GM23338 (cell line): ENCODE measurements around the gene SLC29A1. TPM values are rescaled to one million over a fixed set of nuclear protein-coding genes. Genes with fewer than 3 reads are reported as not detected.

Experiments used
- ATAC-seq: fragments of 200-7000 bp; cut with Tn5 transposase; 3 replicates; pipeline ENCODE4 v1.9.1; 2020
- DNase-seq: peaks from one replicate; pipeline ENCODE4 v3.0.0-alpha.2; 2015; ENCODE audit warnings: low spot score
- H2AFZ ChIP-seq: fragments of 200-600 bp; sonication (generic); 2 replicates; pipeline ENCODE4 v1.8.0; 2016; ENCODE audit warnings: antibody characterized with exemption, mild to moderate bottlenecking, moderate library complexity
- H3F3A ChIP-seq: fragments of 200-600 bp; sonication (generic); replicated peaks from 2 replicates; pipeline ENCODE4 v1.8.0; 2017; ENCODE audit warnings: antibody characterized with exemption, mixed run types, low read depth
- H3K27ac ChIP-seq: fragments of 200-600 bp; sonication (generic); 2 replicates; pipeline ENCODE4 v1.6.1; 2016; ENCODE audit warnings: low read depth
- H3K27me3 ChIP-seq: fragments of 200-600 bp; sonication (generic); 2 replicates; pipeline ENCODE4 v1.8.0; 2016; ENCODE audit warnings: mild to moderate bottlenecking, mixed run types, moderate library complexity; ENCODE audit not compliant: insufficient read depth
- H3K36me3 ChIP-seq: fragments of 200-600 bp; sonication (generic); 2 replicates; pipeline ENCODE4 v1.8.0; 2016; ENCODE audit warnings: mild to moderate bottlenecking; ENCODE audit not compliant: insufficient read depth
- H3K4me1 ChIP-seq: fragments of 200-600 bp; sonication (generic); 2 replicates; pipeline ENCODE4 v1.8.0; 2016; ENCODE audit warnings: mild to moderate bottlenecking, moderate library complexity; ENCODE audit not compliant: insufficient read depth
- H3K4me2 ChIP-seq: fragments of 200-600 bp; sonication (generic); 2 replicates; pipeline ENCODE4 v1.7.1; 2017; ENCODE audit warnings: mixed run types
- H3K4me3 ChIP-seq: fragments of 200-600 bp; sonication (generic); 2 replicates; pipeline ENCODE4 v1.6.1; 2016; ENCODE audit warnings: mixed run types
- H3K79me2 ChIP-seq: fragments of 200-600 bp; sonication (generic); replicated peaks from 2 replicates; pipeline ENCODE4 v1.8.0; 2017; ENCODE audit warnings: mild to moderate bottlenecking; ENCODE audit not compliant: insufficient read depth
- H3K9me2 ChIP-seq: fragments of 200-600 bp; sonication (generic); 2 replicates; pipeline ENCODE4 v1.8.0; 2017; ENCODE audit not compliant: insufficient read depth
- H4K20me1 ChIP-seq: fragments of 200-600 bp; sonication (generic); replicated peaks from 2 replicates; pipeline ENCODE4 v1.8.0; 2017; ENCODE audit warnings: mild to moderate bottlenecking; ENCODE audit not compliant: insufficient read depth
- H3K27ac Mint-ChIP-seq: 2 replicates; pipeline ENCODE4 v1.8.0; 2020; ENCODE audit warnings: inconsistent platforms, mild to moderate bottlenecking, moderate library complexity, mixed read lengths
- H3K27me3 Mint-ChIP-seq: 3 replicates; pipeline ENCODE4 v1.8.0; 2022; ENCODE audit warnings: low read depth, mild to moderate bottlenecking, moderate library complexity, mixed read lengths, inconsistent platforms; ENCODE audit not compliant: insufficient read depth, poor library complexity
- H3K36me3 Mint-ChIP-seq: 3 replicates; pipeline ENCODE4 v1.8.0; 2021; ENCODE audit warnings: low read depth, mild to moderate bottlenecking, inconsistent platforms, moderate library complexity, mixed read lengths
- H3K4me1 Mint-ChIP-seq: 3 replicates; pipeline ENCODE4 v1.8.0; 2020; ENCODE audit warnings: mild to moderate bottlenecking, inconsistent platforms, mixed read lengths
- H3K4me3 Mint-ChIP-seq: 3 replicates; pipeline ENCODE4 v1.8.0; 2021; ENCODE audit warnings: moderate library complexity, mild to moderate bottlenecking, inconsistent platforms, mixed read lengths
- H3K9me3 Mint-ChIP-seq: 3 replicates; pipeline ENCODE4 v1.8.0; 2020; ENCODE audit warnings: moderate library complexity, mild to moderate bottlenecking, inconsistent platforms, mixed read lengths
- EZH2phosphoT487 ChIP-seq: fragments of 200-600 bp; sonication (generic); IDR thresholded peaks from one replicate; pipeline ENCODE4 v1.8.1; 2018; ENCODE audit warnings: antibody characterized with exemption; ENCODE audit not compliant: unreplicated experiment
- POLR2AphosphoS5 ChIP-seq: IDR thresholded peaks from 2 replicates; pipeline ENCODE4 v1.6.1; 2016; ENCODE audit warnings: antibody characterized with exemption, low read depth
- ZNF331 ChIP-seq: fragments of 250-450 bp; sonication (Bioruptor Pico); IDR thresholded peaks from 2 replicates; pipeline ENCODE4 v1.5.0; 2020; ENCODE audit warnings: low read depth, mild to moderate bottlenecking, moderate library complexity
- polyA plus RNA-seq: library from polyadenylated mRNA; unstranded; fragments of >200 nt; fragmentation: Nextera tagmentation; extraction: Ambion mirVana; gene quantifications from 2 replicates; pipeline ENCODE4 v1.2.1, GENCODE V29; 2016
- total RNA-seq: library from RNA; depleted of rRNA; stranded (reverse); fragments of >200 nt; shearing (Covaris generic); gene quantifications from 2 replicates; pipeline ENCODE4 v1.2.3, GENCODE V29; 2014
- TF ChIP-seq, protein P1 (sequence below): IDR thresholded peaks from one replicate; pipeline ENCODE4 v1.6.1; 2018; ENCODE audit warnings: antibody characterized with exemption; ENCODE audit not compliant: unreplicated experiment

The SLC29A1 gene
- total and polyA plus RNA-seq, 2 experiments from 2014 or later = 73.1 to 169 TPM

- Mint-ChIP-seq H3K27ac (no peak within 1 kb of the TSS), H3K4me3 (peak within 1 kb of the TSS; percentile 83), H3K36me3 (peaks cover 6% of the 10 kb centered on the region; the same call in 2 of the 3 replicates), H3K9me3 (no peaks in the 10 kb centered on the region), H3K4me1 (peaks cover 41% of the 10 kb centered on the region), H3K27me3 (peaks cover 40% of the 10 kb centered on the region)
- 0 out of 2 replicates have a peak, but pooled peaks cover 22% of the 10 kb centered on the region for H3F3A ChIP-seq
- peaks cover 21% of the 10 kb centered on the region for H3K27me3 ChIP-seq
- no peaks in the 10 kb centered on the region for H4K20me1 ChIP-seq
- no peaks in the 10 kb centered on the region for H3K79me2 ChIP-seq
- peak within 1 kb of the TSS; percentile 65 for H3K4me3 ChIP-seq
- H3K4me1 ChIP-seq = peaks cover 14% of the 10 kb centered on the region
- H3K4me2 ChIP-seq = peak within 1 kb of the TSS; percentile 87
- no peak within 1 kb of the TSS for H3K27ac ChIP-seq
- peak within 1 kb of the TSS; percentile 84; the same call in 1 of the 2 replicates for H2AFZ ChIP-seq
- no peaks in the 10 kb centered on the region for H3K36me3 ChIP-seq
- ATAC-seq = peak; percentile 7
- TF ChIP-seq ZNF331 (CRISPR knock-in tag) = no peak
- 0 out of 2 replicates have a peak, but pooled peaks have one; percentile 35 for TF ChIP-seq POLR2AphosphoS5
- no peak for TF ChIP-seq EZH2phosphoT487
- H3K9me2 ChIP-seq = no peaks in the 10 kb centered on the region
- DNase-seq = peak; percentile 71
These were observed 46.6 kb downstream of the SLC29A1 start, which contains the start of gene TMEM151B for GRCh38 chr6:44269921-44270525. Gene TMEM151B, plus strand, starts transcription at chr6:44270450. Its CDS starts 293 bp downstream, at chr6:44270743.

DNA sequence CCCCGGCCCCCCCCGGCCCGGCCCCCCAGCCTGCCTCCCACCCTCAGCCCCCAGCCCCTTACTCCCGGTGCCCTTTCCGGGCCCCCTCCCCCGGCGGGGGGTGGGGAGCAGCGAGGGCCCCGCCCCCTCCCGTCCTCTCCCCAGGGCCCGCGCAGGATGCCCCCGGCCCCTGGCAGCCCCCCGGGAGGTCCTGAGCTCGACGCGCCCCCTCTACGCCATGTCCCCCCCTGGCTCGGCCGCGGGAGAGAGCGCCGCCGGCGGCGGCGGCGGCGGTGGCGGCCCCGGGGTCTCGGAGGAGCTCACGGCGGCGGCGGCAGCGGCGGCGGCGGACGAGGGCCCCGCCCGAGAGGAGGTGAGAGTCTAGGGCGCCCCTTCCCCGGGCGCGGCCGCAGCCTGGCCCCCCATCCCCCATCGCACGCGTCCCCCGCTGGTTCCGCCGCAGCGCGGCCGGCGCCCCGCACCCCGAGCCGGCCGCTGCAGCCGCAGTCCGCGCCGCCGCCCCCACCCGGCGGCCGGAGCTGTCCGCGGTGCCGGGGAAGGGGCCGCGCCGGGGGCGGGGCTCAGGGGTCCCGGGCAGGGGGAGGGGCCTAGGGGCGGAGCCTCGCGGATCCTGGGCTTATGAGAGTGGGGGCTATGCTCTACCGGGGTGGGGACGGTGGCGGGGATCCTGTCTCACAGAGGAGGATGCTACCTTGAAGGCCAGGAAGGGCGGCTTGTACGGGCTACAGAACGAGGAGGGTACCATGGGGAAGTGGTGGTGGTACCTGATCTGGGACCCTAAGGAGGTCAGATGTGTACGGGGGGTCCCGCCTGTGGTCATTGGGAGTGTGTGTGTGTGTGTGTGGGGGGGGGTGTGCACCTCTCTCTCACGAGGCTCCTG is 47.4 kb downstream of the SLC29A1 start:
- Histone ChIP-seq H2AFZ (0 out of 2 replicates have a peak overlapping the region, but pooled peaks have one; percentile 18), H3K36me3 (no peaks in the 10 kb centered on the region), H3K27me3 (peaks cover 28% of the 10 kb centered on the region), H3K9me2 (no peaks in the 10 kb centered on the region), H3K4me2 (peak overlapping the region; percentile 78), H3K4me1 (peaks cover 14% of the 10 kb centered on the region), H3F3A (0 out of 2 replicates have a peak, but pooled peaks cover 22% of the 10 kb centered on the region), H3K27ac (no peak overlapping the region), H3K79me2 (no peaks in the 10 kb centered on the region), H3K4me3 (peak overlapping the region; percentile 65), H4K20me1 (no peaks in the 10 kb centered on the region)
- no peaks in the 10 kb centered on the region for H3K9me3 Mint-ChIP-seq
- no peak overlapping the region for H3K27ac Mint-ChIP-seq
- H3K36me3 Mint-ChIP-seq = peaks cover 6% of the 10 kb centered on the region; the same call in 2 of the 3 replicates
- H3K27me3 Mint-ChIP-seq = peaks cover 38% of the 10 kb centered on the region
- H3K4me1 Mint-ChIP-seq = peaks cover 41% of the 10 kb centered on the region
- peak overlapping the region; percentile 83 for H3K4me3 Mint-ChIP-seq
- DNase-seq = peak; percentile 85
- ATAC-seq = peak; percentile 35
- no peak for TF ChIP-seq ZNF331 (CRISPR knock-in tag)
- TF ChIP-seq, protein P1, sequence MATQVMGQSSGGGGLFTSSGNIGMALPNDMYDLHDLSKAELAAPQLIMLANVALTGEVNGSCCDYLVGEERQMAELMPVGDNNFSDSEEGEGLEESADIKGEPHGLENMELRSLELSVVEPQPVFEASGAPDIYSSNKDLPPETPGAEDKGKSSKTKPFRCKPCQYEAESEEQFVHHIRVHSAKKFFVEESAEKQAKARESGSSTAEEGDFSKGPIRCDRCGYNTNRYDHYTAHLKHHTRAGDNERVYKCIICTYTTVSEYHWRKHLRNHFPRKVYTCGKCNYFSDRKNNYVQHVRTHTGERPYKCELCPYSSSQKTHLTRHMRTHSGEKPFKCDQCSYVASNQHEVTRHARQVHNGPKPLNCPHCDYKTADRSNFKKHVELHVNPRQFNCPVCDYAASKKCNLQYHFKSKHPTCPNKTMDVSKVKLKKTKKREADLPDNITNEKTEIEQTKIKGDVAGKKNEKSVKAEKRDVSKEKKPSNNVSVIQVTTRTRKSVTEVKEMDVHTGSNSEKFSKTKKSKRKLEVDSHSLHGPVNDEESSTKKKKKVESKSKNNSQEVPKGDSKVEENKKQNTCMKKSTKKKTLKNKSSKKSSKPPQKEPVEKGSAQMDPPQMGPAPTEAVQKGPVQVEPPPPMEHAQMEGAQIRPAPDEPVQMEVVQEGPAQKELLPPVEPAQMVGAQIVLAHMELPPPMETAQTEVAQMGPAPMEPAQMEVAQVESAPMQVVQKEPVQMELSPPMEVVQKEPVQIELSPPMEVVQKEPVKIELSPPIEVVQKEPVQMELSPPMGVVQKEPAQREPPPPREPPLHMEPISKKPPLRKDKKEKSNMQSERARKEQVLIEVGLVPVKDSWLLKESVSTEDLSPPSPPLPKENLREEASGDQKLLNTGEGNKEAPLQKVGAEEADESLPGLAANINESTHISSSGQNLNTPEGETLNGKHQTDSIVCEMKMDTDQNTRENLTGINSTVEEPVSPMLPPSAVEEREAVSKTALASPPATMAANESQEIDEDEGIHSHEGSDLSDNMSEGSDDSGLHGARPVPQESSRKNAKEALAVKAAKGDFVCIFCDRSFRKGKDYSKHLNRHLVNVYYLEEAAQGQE = peak; percentile 71
